ENCODE results near the gene RAPGEF4.

- TF ChIP-seq, protein P1, sequence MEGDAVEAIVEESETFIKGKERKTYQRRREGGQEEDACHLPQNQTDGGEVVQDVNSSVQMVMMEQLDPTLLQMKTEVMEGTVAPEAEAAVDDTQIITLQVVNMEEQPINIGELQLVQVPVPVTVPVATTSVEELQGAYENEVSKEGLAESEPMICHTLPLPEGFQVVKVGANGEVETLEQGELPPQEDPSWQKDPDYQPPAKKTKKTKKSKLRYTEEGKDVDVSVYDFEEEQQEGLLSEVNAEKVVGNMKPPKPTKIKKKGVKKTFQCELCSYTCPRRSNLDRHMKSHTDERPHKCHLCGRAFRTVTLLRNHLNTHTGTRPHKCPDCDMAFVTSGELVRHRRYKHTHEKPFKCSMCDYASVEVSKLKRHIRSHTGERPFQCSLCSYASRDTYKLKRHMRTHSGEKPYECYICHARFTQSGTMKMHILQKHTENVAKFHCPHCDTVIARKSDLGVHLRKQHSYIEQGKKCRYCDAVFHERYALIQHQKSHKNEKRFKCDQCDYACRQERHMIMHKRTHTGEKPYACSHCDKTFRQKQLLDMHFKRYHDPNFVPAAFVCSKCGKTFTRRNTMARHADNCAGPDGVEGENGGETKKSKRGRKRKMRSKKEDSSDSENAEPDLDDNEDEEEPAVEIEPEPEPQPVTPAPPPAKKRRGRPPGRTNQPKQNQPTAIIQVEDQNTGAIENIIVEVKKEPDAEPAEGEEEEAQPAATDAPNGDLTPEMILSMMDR (conservative IDR thresholded peaks at IDR 0.05) = no peak
- TF ChIP-seq EZH2 (IDR thresholded peaks at IDR 0.05; ENCODE audit: low read depth) = no peak
Measured at GRCh38 chr2:173030561-173031490, 295.2 kb downstream of the RAPGEF4 start.
